ENCODE results near the gene NSD1. TPM values are rescaled to one million over a fixed set of nuclear protein-coding genes. Genes with fewer than 3 reads are reported as not detected.
"Not testable (repeated sequence)": the region's sequence is repeated elsewhere in the genome, so short reads cannot be mapped to it uniquely, and the experiment has no call there.

Gene NSD1
- total RNA-seq, 1 donor from 2014 or later = 89.8 TPM

DNA sequence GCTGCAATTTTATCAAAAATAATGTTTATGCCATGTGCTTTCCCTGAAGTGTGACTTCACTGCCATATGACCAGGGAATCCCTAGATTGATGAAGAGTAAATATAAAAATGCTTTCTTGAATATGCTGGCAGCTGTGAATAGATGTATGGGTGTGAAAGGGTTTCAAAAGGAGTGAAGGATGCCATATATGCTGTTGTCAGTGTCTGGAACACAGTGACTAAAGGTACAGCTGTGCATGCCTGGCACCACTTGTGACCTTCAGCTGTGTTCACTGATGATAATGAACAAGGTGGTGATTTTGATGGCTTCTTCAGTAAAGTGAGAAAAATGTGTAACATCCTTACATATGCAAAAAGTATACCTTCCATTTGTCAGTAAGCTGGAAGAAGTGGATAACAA, 100.2 kb downstream of the NSD1 start:
- DNase-seq = no peak

DNA sequence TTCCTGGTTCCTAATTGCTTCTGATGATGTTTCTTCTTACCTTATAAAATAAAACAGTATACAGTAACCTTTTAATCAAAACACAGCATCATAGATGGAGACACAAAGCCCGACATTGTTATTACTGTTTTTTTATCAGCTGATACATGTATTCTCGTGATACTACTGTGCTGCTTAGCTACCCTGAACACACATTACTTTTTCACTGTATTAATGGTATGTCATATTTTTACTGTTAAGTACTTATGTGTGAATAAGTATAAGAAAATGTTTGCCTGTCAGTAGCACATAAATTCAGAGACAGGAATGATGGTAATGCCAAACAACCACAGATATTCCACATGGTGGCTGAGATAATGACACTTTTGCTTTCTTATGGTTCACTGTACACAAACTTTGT, 101.3 kb downstream of the NSD1 start:
- no peak for DNase-seq

DNA sequence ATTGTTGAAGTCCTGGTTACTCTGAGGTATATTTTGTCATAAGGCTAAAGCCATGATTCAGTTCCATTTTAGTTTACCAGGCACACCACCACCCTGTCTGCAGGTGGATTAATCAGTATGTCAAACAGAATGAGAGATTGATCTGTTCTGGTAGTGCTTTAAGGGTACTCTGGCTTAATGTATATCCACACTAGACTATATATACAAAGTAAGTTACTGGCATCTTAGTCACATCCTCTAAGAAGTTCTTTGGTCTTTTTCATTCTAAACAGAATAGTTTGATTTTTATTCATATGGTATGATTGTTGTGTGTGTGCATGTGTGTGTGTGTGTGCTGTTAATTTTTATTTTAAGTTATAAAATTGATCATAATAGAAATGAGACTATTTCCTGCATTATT, 108.2 kb downstream of the NSD1 start:
- DNase-seq = no peak

DNA sequence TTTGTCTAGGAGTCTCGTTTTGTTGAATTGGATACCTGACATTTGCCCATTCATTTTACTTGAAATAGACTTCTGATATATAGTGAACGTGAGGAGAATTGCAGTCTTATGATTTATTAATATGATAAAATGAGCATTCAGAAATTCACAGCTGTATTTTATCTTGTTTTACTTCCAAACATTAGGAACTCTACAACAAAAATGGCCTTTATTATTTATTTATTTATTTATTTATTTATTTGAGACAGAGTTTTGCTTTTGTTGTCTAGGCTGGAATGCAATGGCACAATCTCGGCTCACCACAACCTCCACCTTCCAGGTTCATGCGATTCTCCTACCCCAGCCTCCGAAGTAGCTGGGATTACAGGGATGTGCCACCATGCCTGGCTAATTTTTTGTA, 108.7 kb downstream of the NSD1 start:
- no peak for DNase-seq

DNA sequence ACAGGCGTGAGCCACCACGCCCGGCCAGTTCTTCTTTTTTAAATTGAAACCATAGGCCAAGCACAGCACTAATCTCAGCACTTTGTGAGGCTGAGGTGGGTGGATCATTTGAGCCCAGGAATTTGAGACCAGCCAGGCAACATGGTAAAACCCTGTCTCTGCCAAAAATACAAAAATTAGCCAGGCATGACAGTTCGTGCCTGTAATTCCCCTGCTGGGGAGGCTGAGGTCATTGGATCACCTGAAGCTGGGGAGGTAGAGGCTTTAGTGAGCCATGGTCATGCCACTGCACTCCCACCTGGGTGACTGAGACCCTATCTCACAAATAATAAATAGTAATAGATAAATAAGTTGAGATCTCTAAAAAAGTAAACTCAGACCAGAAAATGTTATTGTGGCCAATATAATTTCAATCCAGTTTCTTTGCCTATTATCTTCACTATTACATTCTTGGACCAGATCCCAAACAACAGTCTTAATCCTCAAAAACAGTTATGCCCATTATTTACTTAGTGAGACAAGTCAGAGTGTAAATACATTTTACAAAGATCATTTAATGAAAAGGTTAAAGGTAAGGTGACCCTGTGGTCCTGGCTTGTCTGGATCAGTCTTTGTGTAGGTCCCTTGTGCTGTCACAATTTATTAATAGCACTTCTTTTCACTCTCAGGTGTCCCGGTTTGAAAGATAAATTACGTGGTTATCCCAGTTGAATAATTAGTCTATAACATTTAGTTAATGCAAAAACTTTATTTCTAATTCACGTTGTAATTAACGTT, 116.4 kb downstream of the NSD1 start:
- no peak for DNase-seq

DNA sequence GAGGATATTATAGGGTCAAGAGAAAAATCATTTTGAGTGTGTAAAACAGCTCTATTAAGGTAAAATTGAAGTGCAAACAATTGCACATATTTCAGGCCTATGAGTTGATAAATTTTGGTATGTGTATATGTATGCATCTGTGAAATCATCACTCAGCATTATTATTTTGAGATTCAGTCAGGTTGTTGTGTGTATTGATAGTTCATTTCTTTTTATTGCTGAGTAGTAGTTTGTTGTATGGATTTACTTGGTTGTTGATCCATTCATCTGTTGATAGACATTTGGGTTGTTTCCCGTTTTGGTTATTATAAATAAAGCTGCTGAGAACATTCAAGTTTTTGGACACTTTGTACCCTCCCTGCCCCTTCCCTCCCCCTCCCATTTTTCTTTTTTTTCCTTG, 119.7 kb downstream of the NSD1 start:
- no peak for DNase-seq

DNA sequence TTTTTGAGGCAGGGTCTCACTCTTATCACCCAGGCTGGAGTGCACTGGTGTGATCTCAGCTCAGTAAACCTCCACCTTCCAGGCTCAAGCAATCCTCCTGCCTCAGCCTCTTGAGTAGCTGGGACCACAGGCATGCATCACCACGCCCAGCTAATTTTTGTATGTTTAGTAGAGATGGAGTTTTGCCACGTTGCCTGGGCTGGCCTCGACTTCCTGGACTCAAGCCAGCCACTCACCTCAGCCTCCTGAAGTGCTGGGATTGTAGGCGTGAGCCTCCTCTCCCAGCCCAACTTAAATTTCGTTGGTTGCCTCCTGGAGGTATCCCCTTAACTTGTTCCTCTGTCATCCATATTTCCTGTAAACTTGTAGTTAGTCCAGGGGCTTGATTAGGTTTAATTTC, 122.7 kb downstream of the NSD1 start:
- DNase-seq = no peak

DNA sequence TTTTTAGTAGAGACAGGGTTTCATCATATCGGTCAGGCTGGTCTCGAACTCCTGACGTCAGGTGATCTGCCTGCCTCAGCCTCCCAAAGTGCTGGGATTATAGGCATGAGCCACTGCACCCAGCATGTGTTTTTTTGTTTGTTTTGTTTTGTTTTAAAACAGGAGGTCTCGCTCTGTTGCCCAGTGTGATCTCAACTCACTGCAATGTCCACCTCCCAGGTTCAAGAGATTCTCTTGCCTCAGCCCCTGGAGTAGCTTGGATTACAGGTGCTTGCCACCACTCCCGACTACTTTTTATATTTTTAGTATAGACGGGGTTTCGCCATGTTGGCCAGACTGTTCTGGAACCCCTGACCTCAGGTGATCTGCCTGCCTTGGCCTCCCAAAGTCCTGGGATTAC, 125.1 kb downstream of the NSD1 start:
- not testable (repeated sequence) for DNase-seq

DNA sequence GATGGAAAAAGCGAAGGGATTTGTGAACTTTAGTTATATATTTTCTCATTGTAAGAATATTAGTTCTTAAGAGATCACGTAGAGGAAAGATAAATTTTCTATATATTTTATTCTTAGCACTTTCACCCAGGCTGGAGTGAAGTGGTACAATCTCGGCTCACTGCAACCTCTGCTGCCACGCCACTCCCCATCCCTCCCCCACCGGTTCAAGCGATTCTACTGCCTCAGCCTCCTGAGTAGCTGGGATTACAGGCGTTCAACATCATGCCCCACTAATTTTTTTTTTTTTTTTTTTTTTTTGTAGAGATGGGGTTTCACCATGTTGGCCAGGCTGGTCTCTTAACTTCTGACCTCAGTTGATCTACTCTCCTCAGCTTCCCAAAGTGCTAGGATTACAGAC, 127.4 kb downstream of the NSD1 start:
- DNase-seq = no peak

DNA sequence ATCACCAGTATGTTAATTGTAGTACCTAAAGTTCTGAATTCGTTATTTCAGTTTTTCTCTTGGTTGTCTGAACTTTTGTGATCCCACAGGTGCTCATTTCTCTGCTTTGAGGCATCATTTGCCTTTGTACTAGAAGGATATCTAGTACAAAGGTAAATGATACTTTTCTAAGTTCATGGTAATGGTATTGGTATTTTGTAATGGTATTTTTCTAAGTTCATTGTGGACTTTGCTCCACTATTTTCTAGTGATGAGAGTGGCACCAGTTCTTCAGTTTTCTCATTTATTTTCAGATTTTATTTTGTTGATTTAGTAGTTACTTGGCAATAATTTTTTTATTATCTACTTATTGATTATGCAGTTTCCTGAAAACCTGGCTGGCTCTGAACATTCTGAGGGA, 127.9 kb downstream of the NSD1 start:
- no peak for DNase-seq

DNA sequence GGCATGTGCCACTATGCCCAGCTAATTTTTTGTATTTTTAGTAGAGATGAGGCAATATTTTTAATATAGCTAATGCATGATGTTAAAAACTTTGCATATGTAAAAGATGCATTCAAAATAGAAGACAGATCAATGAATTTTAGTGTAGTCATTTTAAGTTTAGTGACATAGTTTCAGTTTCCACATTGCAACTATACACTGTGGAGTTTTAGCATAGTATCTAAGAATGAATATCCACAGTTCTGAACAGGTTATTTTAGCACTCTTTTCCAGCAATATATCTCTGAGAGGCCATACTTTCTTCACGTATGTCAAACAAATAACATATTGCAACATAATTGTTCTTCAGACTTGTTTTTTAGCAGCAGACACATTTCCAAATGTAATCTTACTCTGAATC, 130.6 kb downstream of the NSD1 start:
- no peak for DNase-seq

DNA sequence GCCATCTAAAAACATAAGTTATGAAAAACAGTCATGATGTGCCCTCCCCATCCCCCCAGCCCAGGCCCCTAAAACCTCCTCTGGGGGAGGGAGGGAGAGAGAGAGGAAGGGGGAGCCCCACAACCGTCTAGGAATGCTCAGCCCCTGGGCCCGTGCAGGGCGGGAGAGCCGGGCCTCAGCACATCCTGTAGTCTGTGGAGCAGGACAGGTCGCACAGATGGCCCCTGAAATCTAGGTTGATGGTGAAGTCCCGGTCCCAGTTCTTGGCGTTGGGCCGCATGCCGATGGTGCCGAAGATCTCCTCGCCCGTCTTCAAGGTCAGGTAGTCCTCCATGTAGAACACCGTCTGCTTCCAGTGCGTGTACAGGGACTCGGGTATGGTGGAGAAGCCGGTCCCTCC, 131.8 kb downstream of the NSD1 start:
- no peak for DNase-seq

DNA sequence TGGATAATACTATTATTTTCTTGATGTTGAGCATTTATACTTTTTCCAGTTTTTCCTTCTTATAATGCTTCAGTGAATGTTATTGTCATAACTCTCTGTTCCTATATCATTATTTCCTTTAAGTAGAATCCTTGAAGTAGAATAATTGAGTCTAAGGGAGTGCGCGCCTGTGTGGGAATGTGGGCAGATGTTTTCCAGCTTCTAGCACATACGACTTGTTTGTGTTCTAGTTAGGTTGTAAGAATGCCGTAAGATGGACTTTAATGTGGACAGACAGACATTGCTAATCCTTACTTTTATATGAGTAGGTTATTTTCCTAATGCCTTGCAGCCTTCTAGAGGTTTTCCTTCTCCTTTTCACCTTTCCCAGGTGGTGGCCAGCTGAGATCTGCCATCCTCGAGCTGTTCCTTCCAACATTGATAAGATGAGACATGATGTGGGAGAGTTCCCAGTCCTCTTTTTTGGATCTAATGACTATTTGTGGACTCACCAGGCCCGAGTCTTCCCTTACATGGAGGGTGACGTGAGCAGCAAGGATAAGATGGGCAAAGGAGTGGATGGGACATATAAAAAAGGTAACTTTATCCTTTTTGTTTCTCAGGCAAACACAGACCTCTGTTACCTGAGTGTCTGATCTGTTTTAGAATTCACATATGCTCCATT, 135.8 kb downstream of the NSD1 start:
- no peak for DNase-seq

DNA sequence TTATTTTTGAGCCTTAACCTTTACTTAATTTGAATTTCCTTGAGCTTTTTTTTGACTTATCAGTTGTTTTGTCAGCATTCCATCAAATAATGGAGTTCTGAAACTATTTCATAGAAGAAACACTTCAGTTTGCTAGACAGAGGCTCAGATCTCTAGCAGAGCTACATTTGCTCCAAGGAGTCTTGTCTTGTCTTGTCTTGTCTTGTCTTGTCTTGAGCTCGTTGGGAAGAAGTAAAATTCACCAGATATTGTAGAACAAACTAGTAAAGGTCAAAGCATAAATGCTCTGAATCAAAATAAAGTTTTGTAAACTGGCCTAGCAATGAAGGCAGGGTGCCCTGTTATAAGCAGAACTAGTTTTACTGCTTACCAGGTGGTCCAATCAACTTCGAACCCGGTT, 136.4 kb downstream of the NSD1 start:
- DNase-seq = no peak

DNA sequence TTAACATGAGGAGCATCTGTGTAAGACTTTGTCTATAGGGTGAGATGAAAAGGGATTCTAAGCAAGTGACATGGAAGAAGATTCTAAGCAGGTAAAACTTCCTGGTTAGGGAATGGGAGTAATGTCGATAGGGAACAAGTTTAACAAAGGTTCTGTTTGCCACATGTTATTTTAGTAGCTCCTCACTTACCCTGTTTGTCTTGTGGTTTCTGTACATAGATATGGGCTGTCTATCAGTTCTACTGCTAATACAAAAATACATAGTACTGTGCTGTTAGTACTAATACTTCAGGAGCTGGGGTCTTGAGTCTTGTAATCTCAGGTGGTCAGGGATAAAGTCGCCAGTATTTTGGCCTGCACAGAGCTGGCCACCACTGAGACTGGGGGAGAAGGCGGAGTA, 137.1 kb downstream of the NSD1 start:
- no peak for DNase-seq

DNA sequence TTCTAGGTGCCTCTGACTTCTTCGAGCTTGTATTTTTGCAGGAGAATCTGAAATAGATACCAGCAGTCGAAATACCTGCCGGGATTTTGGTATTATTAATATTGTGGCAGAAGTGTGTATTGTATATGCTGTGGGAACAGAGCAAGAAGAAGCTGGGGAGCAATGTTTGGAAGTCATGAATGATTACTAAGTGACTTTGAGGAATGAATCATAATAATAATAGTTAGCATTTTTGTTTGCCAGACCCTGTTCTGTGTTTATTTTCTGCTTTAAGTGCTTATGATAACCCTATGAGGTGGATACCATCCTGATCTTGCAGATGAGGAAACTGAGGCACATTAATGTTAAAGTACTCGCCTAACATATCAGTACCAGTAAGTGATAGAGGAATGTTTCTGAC, 137.5 kb downstream of the NSD1 start:
- DNase-seq = no peak

DNA sequence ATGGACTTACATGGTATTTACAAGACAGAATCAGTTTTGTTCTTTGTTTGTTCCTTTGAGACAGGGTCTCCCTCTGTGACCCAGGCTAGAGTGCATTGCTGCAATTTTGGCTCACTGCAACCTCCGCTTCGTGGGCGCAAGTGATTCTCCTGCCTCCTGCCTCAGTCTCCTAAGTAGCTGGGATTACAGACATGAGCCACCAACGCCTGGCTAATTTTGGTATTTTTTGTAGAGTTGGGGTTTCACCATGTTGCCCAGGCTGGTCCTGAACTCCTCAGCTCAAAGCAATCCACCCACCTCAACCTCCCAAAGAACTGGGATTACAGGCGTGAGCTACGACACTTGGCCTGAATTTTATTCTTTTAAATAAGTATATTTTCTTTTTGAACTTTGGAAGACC, 142.3 kb downstream of the NSD1 start:
- DNase-seq = no peak

DNA sequence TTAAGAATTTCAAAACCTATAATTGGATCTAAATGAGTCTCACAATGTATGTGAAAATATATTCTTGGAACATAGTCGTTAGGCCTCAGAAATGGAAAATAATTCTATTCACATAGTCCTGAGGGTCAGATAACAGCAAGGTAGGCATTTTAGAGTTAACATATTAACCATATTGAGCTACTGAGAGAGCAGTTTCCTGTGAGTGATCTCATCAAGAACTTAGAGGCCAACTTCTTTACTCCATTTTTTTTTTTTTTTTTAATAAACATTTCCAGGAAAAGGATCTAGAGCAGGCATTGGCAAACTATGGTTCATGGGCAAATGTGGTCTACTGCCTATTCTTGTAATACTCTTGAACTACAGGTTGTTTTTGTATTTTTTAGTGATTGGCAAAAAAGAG, 143.3 kb downstream of the NSD1 start:
- no peak for DNase-seq

DNA sequence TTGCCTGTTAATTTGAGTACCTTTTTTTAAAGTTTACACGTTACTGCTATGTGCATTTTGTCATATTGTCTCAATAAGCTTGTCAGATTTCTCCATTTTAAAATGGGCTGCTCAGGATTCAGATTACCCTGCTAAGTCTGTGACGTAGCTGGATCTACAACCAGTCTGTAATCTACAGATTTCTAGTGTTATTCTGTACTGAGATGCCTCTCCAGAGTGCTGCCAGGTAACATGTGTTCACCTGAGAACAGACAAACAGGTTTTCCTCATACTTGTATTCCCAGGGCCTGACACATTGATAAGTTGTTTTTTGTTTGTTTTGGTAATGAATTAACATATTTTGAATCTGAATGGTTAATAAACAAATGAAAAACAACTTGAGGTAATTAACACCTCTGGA, 154.6 kb downstream of the NSD1 start:
- DNase-seq = no peak

DNA sequence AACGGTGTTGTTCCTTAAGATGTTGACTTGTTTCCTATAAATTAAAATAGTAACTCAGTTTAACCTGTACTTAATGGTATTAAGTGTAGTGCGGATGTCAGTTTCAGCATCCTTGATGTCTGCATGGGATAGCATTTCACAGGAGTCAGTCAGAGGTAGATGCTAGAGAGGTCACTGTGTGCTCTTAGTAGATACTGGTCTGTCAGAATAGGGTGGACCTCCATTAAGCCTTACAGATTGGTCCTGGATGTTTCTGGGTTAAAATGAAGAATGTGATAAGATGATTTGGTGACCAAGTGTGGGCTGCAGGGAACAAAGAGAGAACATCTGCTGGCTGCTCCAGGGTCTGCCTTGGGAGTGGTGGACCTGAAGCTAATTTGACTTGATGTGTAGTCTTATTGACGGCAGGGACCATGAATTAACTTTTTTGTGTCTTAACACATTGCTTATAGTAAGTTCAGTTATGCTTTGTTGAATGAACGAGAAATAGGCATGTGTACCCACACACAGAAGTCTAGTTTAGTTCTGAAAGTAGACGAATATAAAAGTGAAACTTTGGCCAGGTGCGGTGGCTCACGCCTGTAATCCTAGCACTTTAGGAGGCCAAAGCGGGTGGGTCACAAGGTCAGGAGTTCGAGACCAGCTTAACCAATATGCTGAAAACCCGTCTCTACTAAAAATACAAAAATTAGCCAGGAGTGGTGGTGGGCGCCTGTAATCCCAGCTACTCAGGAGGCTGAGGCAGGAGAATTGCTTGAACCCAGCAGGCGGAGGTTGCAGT, 157.4 kb downstream of the NSD1 start:
- DNase-seq = no peak

DNA sequence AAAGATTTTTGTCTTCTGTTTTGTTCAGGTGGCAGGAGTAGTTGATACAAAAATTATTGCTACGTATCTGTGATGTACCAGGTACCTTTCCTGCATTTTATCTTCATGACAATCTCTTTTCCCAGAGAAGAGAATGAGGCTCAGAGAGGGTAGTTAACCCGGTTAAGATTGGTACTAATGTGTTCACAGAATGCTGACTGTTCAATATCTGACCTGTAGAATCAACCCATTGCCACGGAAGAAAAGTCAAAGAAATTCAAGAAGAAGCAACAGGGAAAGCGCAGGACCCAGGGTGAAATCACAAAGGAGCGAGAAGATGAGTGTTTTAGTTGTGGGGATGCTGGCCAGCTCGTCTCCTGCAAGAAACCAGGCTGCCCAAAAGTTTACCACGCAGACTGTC, 158.2 kb downstream of the NSD1 start:
- no peak for DNase-seq

DNA sequence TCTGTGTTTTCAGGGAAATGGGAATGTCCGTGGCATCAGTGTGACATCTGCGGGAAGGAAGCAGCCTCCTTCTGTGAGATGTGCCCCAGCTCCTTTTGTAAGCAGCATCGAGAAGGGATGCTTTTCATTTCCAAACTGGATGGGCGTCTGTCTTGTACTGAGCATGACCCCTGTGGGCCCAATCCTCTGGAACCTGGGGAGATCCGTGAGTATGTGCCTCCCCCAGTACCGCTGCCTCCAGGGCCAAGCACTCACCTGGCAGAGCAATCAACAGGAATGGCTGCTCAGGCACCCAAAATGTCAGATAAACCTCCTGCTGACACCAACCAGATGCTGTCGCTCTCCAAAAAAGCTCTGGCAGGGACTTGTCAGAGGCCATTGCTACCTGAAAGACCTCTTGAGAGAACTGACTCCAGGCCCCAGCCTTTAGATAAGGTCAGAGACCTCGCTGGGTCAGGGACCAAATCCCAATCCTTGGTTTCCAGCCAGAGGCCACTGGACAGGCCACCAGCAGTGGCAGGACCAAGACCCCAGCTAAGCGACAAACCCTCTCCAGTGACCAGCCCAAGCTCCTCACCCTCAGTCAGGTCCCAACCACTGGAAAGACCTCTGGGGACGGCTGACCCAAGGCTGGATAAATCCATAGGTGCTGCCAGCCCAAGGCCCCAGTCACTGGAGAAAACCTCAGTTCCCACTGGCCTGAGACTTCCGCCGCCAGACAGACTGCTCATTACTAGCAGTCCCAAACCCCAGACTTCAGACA, 160.4 kb downstream of the NSD1 start:
- DNase-seq = no peak

DNA sequence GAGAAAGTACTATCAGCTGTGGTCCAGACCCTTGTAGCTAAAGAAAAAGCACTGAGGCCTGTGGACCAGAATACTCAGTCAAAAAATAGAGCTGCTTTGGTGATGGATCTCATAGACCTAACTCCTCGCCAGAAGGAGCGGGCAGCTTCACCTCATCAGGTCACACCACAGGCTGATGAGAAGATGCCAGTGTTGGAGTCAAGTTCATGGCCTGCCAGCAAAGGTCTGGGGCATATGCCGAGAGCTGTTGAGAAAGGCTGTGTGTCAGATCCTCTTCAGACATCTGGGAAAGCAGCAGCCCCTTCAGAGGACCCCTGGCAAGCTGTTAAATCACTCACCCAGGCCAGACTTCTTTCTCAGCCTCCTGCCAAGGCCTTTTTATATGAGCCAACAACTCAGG, 161.1 kb downstream of the NSD1 start:
- no peak for DNase-seq
